Measurements from ENCODE around the gene MTARC2. TPM values are rescaled to one million over a fixed set of nuclear protein-coding genes. Genes with fewer than 3 reads are reported as not detected.

Gene MTARC2
- total RNA-seq, 1 experiment from 2014 or later = 15.2 TPM

- DNase-seq (ENCODE audit: low spot score) (no peak), ATAC-seq (no peak)
- H3K36me3 Mint-ChIP-seq = no peaks in the 10 kb centered on the region
- no peak overlapping the region for H3K27ac Mint-ChIP-seq
- no peak overlapping the region for H3K4me3 Mint-ChIP-seq
- ChIA-PET POLR2A (no interaction called here), CTCF (no interaction called here)
- H3K4me1 Mint-ChIP-seq = no peaks in the 10 kb centered on the region
- TF ChIP-seq ZMAT4 (CRISPR knock-in tag; IDR thresholded peaks at IDR 0.05) (no peak), ZNF416 (CRISPR knock-in tag; IDR thresholded peaks at IDR 0.05) (no peak), CBFB (CRISPR knock-in tag; IDR thresholded peaks at IDR 0.05; ENCODE audit: low read depth) (no peak), GABPB1 (CRISPR knock-in tag; IDR thresholded peaks at IDR 0.05) (no peak), ZNF532 (CRISPR knock-in tag; IDR thresholded peaks at IDR 0.05; ENCODE audit: borderline replicate concordance) (no peak), GTF2I (CRISPR knock-in tag; conservative IDR thresholded peaks at IDR 0.05) (no peak)
- H3K9me3 Mint-ChIP-seq = no peaks in the 10 kb centered on the region
- H3K27me3 Mint-ChIP-seq (ENCODE audit: low read depth) = peaks cover 4% of the 10 kb centered on the region; the same call in 1 of the 2 replicates
Observed at GRCh38 chr1:220730486-220730885, 17.6 kb upstream of the MTARC2 start.

- H3K4me3 Mint-ChIP-seq = no peak overlapping the region
- no peaks in the 10 kb centered on the region for H3K9me3 Mint-ChIP-seq
- no peak overlapping the region for H3K27ac Mint-ChIP-seq
- ChIA-PET CTCF (interaction anchor here (1.7 kb wide), 1 partner anchor 395 kb away, joined by 8 read pairs; no protein-coding TSS in a partner anchor), POLR2A (no interaction called here)
- no peaks in the 10 kb centered on the region for H3K36me3 Mint-ChIP-seq
- TF ChIP-seq HMGA2 (CRISPR knock-in tag; IDR thresholded peaks at IDR 0.05) = no peak
- no peak for TF ChIP-seq ZNF263 (CRISPR knock-in tag; IDR thresholded peaks at IDR 0.05; ENCODE audit: low read depth)
- TF ChIP-seq FOXK1 (CRISPR knock-in tag; IDR thresholded peaks at IDR 0.05) = no peak
- TF ChIP-seq CREB1 (CRISPR knock-in tag; IDR thresholded peaks at IDR 0.05) = no peak
- TF ChIP-seq ATF2 (CRISPR knock-in tag; IDR thresholded peaks at IDR 0.05; ENCODE audit: borderline replicate concordance, low read depth) = no peak
- no peak for TF ChIP-seq MAX (CRISPR knock-in tag; IDR thresholded peaks at IDR 0.05)
- no peak for TF ChIP-seq SOX15 (CRISPR knock-in tag; IDR thresholded peaks at IDR 0.05)
- no peak for ATAC-seq
- no peaks in the 10 kb centered on the region for H3K4me1 Mint-ChIP-seq
- DNase-seq (ENCODE audit: low spot score) = no peak
- H3K27me3 Mint-ChIP-seq (ENCODE audit: low read depth) = no peaks in the 10 kb centered on the region; the same call in 1 of the 2 replicates
Observed at GRCh38 chr1:220732137-220732536, 16.0 kb upstream of the MTARC2 start.

- ATAC-seq = peak; percentile 16
- TF ChIP-seq ATF2 (CRISPR knock-in tag; IDR thresholded peaks at IDR 0.05; ENCODE audit: borderline replicate concordance, low read depth) = no peak
- no peak for TF ChIP-seq CTCF (IDR thresholded peaks at IDR 0.05)
- no peak for TF ChIP-seq TCF7 (CRISPR knock-in tag; IDR thresholded peaks at IDR 0.05; ENCODE audit: low read depth)
- no peak for TF ChIP-seq ZNF396 (CRISPR knock-in tag; IDR thresholded peaks at IDR 0.05; ENCODE audit: borderline replicate concordance)
- no peak for TF ChIP-seq CREM (CRISPR knock-in tag; IDR thresholded peaks at IDR 0.05)
- TF ChIP-seq ZNF532 (CRISPR knock-in tag; IDR thresholded peaks at IDR 0.05; ENCODE audit: borderline replicate concordance) = no peak
- TF ChIP-seq CREB1 (CRISPR knock-in tag; IDR thresholded peaks at IDR 0.05) = no peak
- TF ChIP-seq SOX15 (CRISPR knock-in tag; IDR thresholded peaks at IDR 0.05) = no peak
Observed at GRCh38 chr1:220732621-220733020, 15.5 kb upstream of the MTARC2 start.

More at GRCh38 chr1:220732621-220733020, 15.5 kb upstream of the MTARC2 start:
- no peaks in the 10 kb centered on the region; the same call in 1 of the 2 replicates for H3K27me3 Mint-ChIP-seq (ENCODE audit: low read depth)
- POLR2A ChIA-PET = interaction anchor here (3.1 kb wide), 1 partner anchor 16 kb away, joined by 22 read pairs; the partner anchor contains the start of gene MTARC2
- DNase-seq (ENCODE audit: low spot score) = no peak
- no peaks in the 10 kb centered on the region for H3K4me1 Mint-ChIP-seq
- H3K27ac Mint-ChIP-seq = no peak overlapping the region
- H3K36me3 Mint-ChIP-seq = no peaks in the 10 kb centered on the region
- no peak overlapping the region for H3K4me3 Mint-ChIP-seq
- H3K9me3 Mint-ChIP-seq = no peaks in the 10 kb centered on the region
- CTCF ChIA-PET = interaction anchor here (0.5 to 2.7 kb wide), 46 partner anchors 9 to 621 kb away, joined by 3 to 64 read pairs (median 5); partner anchors contain the start of genes C1orf115, MTARC1, MTARC2 and RAB3GAP2
